Measurements from ENCODE around the gene CASK. TPM values are rescaled to one million over a fixed set of nuclear protein-coding genes. Genes with fewer than 3 reads are reported as not detected.
A peak's percentile ranks its signal among the peaks of the same experiment; 100 is the strongest.

Gene CASK
- 50.3 and 65.6 TPM in 2 replicates for total RNA-seq

DNA sequence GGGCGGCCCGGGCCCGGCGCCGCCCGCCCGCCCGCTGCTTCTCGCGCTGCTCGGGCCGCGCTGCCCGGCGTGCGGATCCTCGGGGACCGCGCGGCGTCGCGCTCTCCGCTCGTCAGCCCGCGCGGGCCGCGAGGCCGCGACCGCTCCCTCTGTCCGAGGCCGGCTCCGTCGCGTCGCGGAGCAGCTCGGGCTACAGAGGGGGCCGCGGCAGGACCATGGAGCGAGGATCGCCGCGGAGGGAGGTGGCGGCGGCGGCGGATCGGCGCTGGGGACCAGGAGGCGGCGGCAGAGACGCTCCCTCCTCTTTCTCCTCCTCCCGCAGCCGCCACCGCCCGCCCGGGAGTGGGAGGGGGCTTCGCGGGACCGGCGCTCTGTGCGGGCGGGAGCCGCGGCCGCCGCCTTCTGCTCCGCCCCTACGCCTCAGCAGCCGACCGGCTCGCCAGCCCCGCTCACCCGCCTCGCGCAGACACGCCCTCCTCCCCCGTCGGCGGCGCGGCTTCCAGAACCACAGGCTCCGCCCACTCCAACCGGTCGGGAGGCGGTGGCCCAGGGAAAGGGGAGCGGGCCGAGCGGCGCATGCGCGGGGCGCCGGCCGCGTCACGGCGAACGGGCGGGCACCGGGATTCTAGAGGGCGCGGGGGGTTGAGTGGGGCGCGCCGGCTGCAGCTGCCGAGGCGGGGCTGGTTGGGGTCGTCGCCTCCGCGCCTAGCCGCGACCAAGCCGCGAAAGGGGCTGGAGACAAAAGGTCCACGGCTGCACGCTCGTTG, at the start of gene CASK:
Gene CASK (minus strand): TSS at position 344 of the 767 bp plus-strand sequence. CDS start 566 bp downstream, outside the sequence.
- H3K4me3 ChIP-seq (ENCODE audit: low read depth, low read length): peak within 1 kb of the TSS; percentile 80
- TF ChIP-seq CTCF (IDR thresholded peaks at IDR 0.05; ENCODE audit: insufficient read depth, low read depth, low read length): no peak
- DNase-seq (ENCODE audit: low read depth): peak; percentile 91

- TF ChIP-seq CTCF (IDR thresholded peaks at IDR 0.05; ENCODE audit: insufficient read depth, low read depth, low read length): no peak
- H3K4me3 ChIP-seq (ENCODE audit: low read depth, low read length): no peak overlapping the region
- DNase-seq (ENCODE audit: low read depth): no peak
Measured at GRCh38 chrX:41971346-41971745, 48.0 kb upstream of the CASK start.

- no peak overlapping the region for H3K4me3 ChIP-seq (ENCODE audit: low read depth, low read length)
- TF ChIP-seq CTCF (IDR thresholded peaks at IDR 0.05; ENCODE audit: insufficient read depth, low read depth, low read length): no peak
- no peak for DNase-seq (ENCODE audit: low read depth)
Measured at GRCh38 chrX:41970419-41970818, 47.1 kb upstream of the CASK start.

- no peak overlapping the region for H3K4me3 ChIP-seq (ENCODE audit: low read depth, low read length)
- no peak for DNase-seq (ENCODE audit: low read depth)
- no peak for TF ChIP-seq CTCF (IDR thresholded peaks at IDR 0.05; ENCODE audit: insufficient read depth, low read depth, low read length)
Measured at GRCh38 chrX:41963348-41963747, 40.0 kb upstream of the CASK start.

GRCh38 chrX:41960142-41960541, 36.8 kb upstream of the CASK start:
- no peak for TF ChIP-seq CTCF (IDR thresholded peaks at IDR 0.05; ENCODE audit: insufficient read depth, low read depth, low read length)
- DNase-seq (ENCODE audit: low read depth): no peak

DNA sequence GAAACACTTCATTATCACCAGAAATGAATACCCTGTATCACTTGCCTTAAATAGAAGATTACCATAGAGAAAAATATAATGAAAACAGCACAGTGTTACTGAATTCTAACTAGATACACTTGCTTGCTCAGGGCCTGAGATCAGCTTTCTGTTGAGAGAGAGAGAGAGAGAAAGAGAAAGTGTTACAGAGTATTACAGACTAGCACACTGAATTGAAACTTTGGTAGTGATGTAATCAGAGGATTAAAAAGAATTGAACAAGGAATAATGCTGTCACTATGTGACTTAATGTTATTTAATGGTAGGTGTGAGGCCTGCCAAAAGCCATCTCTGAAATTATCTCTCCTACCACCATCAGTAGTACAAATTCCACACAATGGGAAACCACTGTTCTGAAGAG, 35.5 kb upstream of the CASK start:
- H3K4me3 ChIP-seq (ENCODE audit: low read depth, low read length): no peak overlapping the region
- no peak for DNase-seq (ENCODE audit: low read depth)
- no peak for TF ChIP-seq CTCF (IDR thresholded peaks at IDR 0.05; ENCODE audit: insufficient read depth, low read depth, low read length)

More at GRCh38 chrX:41960142-41960541, 36.8 kb upstream of the CASK start:
- no peak overlapping the region for H3K4me3 ChIP-seq (ENCODE audit: low read depth, low read length)

Data from fibroblast of villous mesenchyme (primary cell).